WERI-Rb-1 (cell line): ENCODE results near the gene ATG5.

Experiments
- DNase-seq: peaks from one replicate; pipeline ENCODE4 v3.0.0-alpha.2; 2020
- H3K27ac ChIP-seq: fragments of 250-450 bp; sonication (Bioruptor Pico); 2 replicates; pipeline ENCODE4 v1.5.1; 2020; ENCODE audit warnings: mild to moderate bottlenecking, moderate library complexity
- H3K27me3 ChIP-seq: fragments of 250-450 bp; sonication (Bioruptor Pico); 2 replicates; pipeline ENCODE4 v1.5.1; 2021; ENCODE audit warnings: mild to moderate bottlenecking, low read depth, moderate library complexity; ENCODE audit not compliant: insufficient read depth, severe bottlenecking
- H3K36me3 ChIP-seq: fragments of 250-450 bp; sonication (Bioruptor Pico); 2 replicates; pipeline ENCODE4 v1.5.1; 2020; ENCODE audit warnings: mild to moderate bottlenecking, moderate library complexity
- H3K4me3 ChIP-seq: 2 replicates; pipeline ENCODE4 v1.5.1; 2011; ENCODE audit warnings: low read depth, mild to moderate bottlenecking, control low read depth, low read length
- H3K9me3 ChIP-seq: fragments of 250-450 bp; sonication (Bioruptor Pico); 2 replicates; pipeline ENCODE4 v1.5.1; 2021; ENCODE audit warnings: mild to moderate bottlenecking, moderate library complexity; ENCODE audit not compliant: severe bottlenecking
- TF ChIP-seq, protein P1 (sequence below): IDR thresholded peaks from 2 replicates; pipeline ENCODE4 v1.5.1; 2011; ENCODE audit warnings: low read depth, mild to moderate bottlenecking, control low read depth, inconsistent platforms, low read length

Gene ATG5

DNA sequence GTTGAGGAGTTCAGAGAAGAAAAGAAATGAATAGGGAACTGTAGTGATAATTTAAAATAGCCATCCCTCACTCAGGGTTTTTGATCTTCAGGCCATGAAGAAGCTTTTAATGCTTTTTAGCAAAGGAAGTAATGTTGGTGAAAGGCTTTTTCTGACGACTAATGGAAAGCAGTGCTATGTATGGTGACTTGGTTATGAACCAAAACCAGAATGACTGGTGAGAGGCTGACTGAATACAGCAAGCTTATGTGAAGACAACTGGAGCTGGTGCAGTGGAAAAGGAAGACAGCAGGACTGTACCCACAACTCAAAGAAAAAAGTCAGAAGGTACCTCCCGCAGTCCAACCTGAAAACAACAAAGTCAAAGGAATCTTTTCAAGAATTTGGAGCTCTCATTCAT, 120.6 kb downstream of the ATG5 start:
- H3K4me3 ChIP-seq: no peak overlapping the region
- no peaks in the 10 kb centered on the region for H3K9me3 ChIP-seq
- H3K36me3 ChIP-seq: peaks cover 7% of the 10 kb centered on the region
- no peaks in the 10 kb centered on the region for H3K27me3 ChIP-seq
- DNase-seq: no peak
- no peak overlapping the region for H3K27ac ChIP-seq
- TF ChIP-seq, protein P1, sequence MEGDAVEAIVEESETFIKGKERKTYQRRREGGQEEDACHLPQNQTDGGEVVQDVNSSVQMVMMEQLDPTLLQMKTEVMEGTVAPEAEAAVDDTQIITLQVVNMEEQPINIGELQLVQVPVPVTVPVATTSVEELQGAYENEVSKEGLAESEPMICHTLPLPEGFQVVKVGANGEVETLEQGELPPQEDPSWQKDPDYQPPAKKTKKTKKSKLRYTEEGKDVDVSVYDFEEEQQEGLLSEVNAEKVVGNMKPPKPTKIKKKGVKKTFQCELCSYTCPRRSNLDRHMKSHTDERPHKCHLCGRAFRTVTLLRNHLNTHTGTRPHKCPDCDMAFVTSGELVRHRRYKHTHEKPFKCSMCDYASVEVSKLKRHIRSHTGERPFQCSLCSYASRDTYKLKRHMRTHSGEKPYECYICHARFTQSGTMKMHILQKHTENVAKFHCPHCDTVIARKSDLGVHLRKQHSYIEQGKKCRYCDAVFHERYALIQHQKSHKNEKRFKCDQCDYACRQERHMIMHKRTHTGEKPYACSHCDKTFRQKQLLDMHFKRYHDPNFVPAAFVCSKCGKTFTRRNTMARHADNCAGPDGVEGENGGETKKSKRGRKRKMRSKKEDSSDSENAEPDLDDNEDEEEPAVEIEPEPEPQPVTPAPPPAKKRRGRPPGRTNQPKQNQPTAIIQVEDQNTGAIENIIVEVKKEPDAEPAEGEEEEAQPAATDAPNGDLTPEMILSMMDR: no peak

- TF ChIP-seq, protein P1: no peak
- no peak overlapping the region for H3K27ac ChIP-seq
- no peaks in the 10 kb centered on the region for H3K27me3 ChIP-seq
- H3K9me3 ChIP-seq: no peaks in the 10 kb centered on the region
- DNase-seq: no peak
- H3K36me3 ChIP-seq: peaks cover 7% of the 10 kb centered on the region
- no peak overlapping the region for H3K4me3 ChIP-seq
These were observed 125.6 kb downstream of the ATG5 start for GRCh38 chr6:106199998-106200397.

DNA sequence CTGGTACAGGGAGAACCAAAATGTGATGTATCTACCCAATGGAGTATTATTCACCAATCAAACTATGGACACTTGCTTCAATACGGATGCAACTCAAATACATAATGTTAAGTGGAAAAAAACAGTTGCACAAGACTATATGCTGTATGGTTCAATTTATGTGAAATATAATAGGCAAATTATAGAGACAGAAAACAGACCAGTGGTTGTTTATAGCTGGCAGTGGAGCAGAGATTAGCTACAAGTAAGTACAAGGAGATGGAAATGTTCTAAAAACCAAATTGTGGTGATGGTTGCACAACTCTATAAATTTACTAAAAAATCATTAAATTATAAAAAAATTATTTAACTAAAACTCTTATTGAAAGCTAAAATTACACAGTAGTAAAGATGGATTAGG, 126.2 kb downstream of the ATG5 start:
- Histone ChIP-seq H3K9me3 (no peaks in the 10 kb centered on the region), H3K27me3 (no peaks in the 10 kb centered on the region), H3K36me3 (peaks cover 7% of the 10 kb centered on the region), H3K27ac (no peak overlapping the region), H3K4me3 (no peak overlapping the region)
- TF ChIP-seq, protein P1: no peak
- DNase-seq: no peak

- DNase-seq: no peak
- Histone ChIP-seq H3K4me3 (no peak overlapping the region), H3K9me3 (no peaks in the 10 kb centered on the region), H3K27me3 (no peaks in the 10 kb centered on the region), H3K27ac (no peak overlapping the region), H3K36me3 (peaks cover 7% of the 10 kb centered on the region)
- TF ChIP-seq, protein P1: no peak
These were observed 128.1 kb downstream of the ATG5 start for GRCh38 chr6:106197441-106197840.

GRCh38 chr6:106194949-106195921, 130.3 kb downstream of the ATG5 start:
- Histone ChIP-seq H3K27me3 (no peaks in the 10 kb centered on the region), H3K4me3 (no peak overlapping the region), H3K27ac (no peak overlapping the region), H3K9me3 (no peaks in the 10 kb centered on the region), H3K36me3 (no peaks in the 10 kb centered on the region)
- DNase-seq: no peak
- TF ChIP-seq, protein P1: no peak
